ENCODE results near the gene LYL1.

The LYL1 gene

GRCh38 chr19:13134626-13135025 is 32.0 kb upstream of the LYL1 start:
- no peaks in the 10 kb centered on the region for H3K27me3 Mint-ChIP-seq
- DNase-seq, result no peak
- ATAC-seq, result no peak
- H3K4me3 Mint-ChIP-seq, result no peak overlapping the region
- H3K4me1 Mint-ChIP-seq, result peaks cover 33% of the 10 kb centered on the region
- H3K9me3 Mint-ChIP-seq, result no peaks in the 10 kb centered on the region
- H3K27ac Mint-ChIP-seq, result peak overlapping the region; percentile 61 to 77

- no peak for ATAC-seq
- DNase-seq, result no peak
- no peaks in the 10 kb centered on the region for H3K27me3 Mint-ChIP-seq
- H3K4me3 Mint-ChIP-seq, result no peak overlapping the region
- peaks cover 38% of the 10 kb centered on the region for H3K4me1 Mint-ChIP-seq
- peak overlapping the region in 1 of 2 donors; percentile 48 for H3K27ac Mint-ChIP-seq
- no peaks in the 10 kb centered on the region for H3K9me3 Mint-ChIP-seq
Observed at GRCh38 chr19:13133241-13133870, 30.7 kb upstream of the LYL1 start.

GRCh38 chr19:13132471-13133180 is 30.0 kb upstream of the LYL1 start:
- ATAC-seq, result peak; percentile 98
- Mint-ChIP-seq H3K4me1 (peaks cover 43% of the 10 kb centered on the region), H3K9me3 (no peaks in the 10 kb centered on the region), H3K4me3 (peak overlapping the region; percentile 52 to 66), H3K27me3 (no peaks in the 10 kb centered on the region), H3K27ac (peak overlapping the region; percentile 59 to 97)
- peak; percentile 28 to 68 for DNase-seq

- DNase-seq, result no peak
- Mint-ChIP-seq H3K9me3 (no peaks in the 10 kb centered on the region), H3K4me1 (peaks cover 52% of the 10 kb centered on the region), H3K4me3 (no peak overlapping the region), H3K27me3 (no peaks in the 10 kb centered on the region), H3K27ac (peak overlapping the region in 1 of 2 donors; percentile 21)
- ATAC-seq, result no peak
Observed at GRCh38 chr19:13130886-13131490, 28.3 kb upstream of the LYL1 start.

GRCh38 chr19:13129384-13129783 is 26.7 kb upstream of the LYL1 start:
- Mint-ChIP-seq H3K27me3 (no peaks in the 10 kb centered on the region), H3K4me3 (no peak overlapping the region), H3K4me1 (peaks cover 52% of the 10 kb centered on the region), H3K9me3 (no peaks in the 10 kb centered on the region), H3K27ac (no peak overlapping the region)
- no peak for DNase-seq
- no peak for ATAC-seq

GRCh38 chr19:13128583-13128982 is 25.9 kb upstream of the LYL1 start:
- no peak for ATAC-seq
- Mint-ChIP-seq H3K9me3 (no peaks in the 10 kb centered on the region), H3K27ac (no peak overlapping the region), H3K4me3 (no peak overlapping the region), H3K27me3 (no peaks in the 10 kb centered on the region), H3K4me1 (peaks cover 54% of the 10 kb centered on the region)
- no peak for DNase-seq

GRCh38 chr19:13127811-13128575 is 25.3 kb upstream of the LYL1 start:
- H3K4me3 Mint-ChIP-seq, result no peak overlapping the region
- ATAC-seq (no peak), DNase-seq (no peak)
- H3K27ac Mint-ChIP-seq, result no peak overlapping the region
- no peaks in the 10 kb centered on the region for H3K27me3 Mint-ChIP-seq
- H3K9me3 Mint-ChIP-seq, result no peaks in the 10 kb centered on the region
- peaks cover 54% of the 10 kb centered on the region for H3K4me1 Mint-ChIP-seq

- ATAC-seq, result no peak
- H3K4me1 Mint-ChIP-seq, result peaks cover 54% of the 10 kb centered on the region
- no peak overlapping the region for H3K4me3 Mint-ChIP-seq
- no peaks in the 10 kb centered on the region for H3K9me3 Mint-ChIP-seq
- DNase-seq, result no peak
- no peaks in the 10 kb centered on the region for H3K27me3 Mint-ChIP-seq
- no peak overlapping the region for H3K27ac Mint-ChIP-seq
Observed at GRCh38 chr19:13127051-13127450, 24.4 kb upstream of the LYL1 start.

- H3K9me3 Mint-ChIP-seq, result no peaks in the 10 kb centered on the region
- no peak overlapping the region for H3K4me3 Mint-ChIP-seq
- no peaks in the 10 kb centered on the region for H3K27me3 Mint-ChIP-seq
- ATAC-seq (no peak), DNase-seq (no peak)
- peak overlapping the region in 1 of 2 donors; percentile 52 for H3K27ac Mint-ChIP-seq
- H3K4me1 Mint-ChIP-seq, result peaks cover 65% of the 10 kb centered on the region
Observed at GRCh38 chr19:13122980-13123957, 20.6 kb upstream of the LYL1 start.

GRCh38 chr19:13122275-13122878 is 19.7 kb upstream of the LYL1 start:
- Mint-ChIP-seq H3K4me3 (no peak overlapping the region), H3K27ac (peak overlapping the region in 1 of 2 donors; percentile 45), H3K4me1 (peaks cover 58% of the 10 kb centered on the region), H3K27me3 (no peaks in the 10 kb centered on the region), H3K9me3 (no peaks in the 10 kb centered on the region)
- ATAC-seq (no peak), DNase-seq (no peak)

GRCh38 chr19:13121551-13122274 is 19.1 kb upstream of the LYL1 start:
- ATAC-seq (no peak), DNase-seq (no peak)
- Mint-ChIP-seq H3K27ac (peak overlapping the region in 1 of 2 donors; percentile 45), H3K4me1 (peaks cover 55% of the 10 kb centered on the region), H3K4me3 (no peak overlapping the region), H3K27me3 (no peaks in the 10 kb centered on the region), H3K9me3 (no peaks in the 10 kb centered on the region)

- Mint-ChIP-seq H3K4me1 (peaks cover 52% of the 10 kb centered on the region), H3K27ac (no peak overlapping the region), H3K9me3 (no peaks in the 10 kb centered on the region), H3K4me3 (peak overlapping the region in 1 of 2 donors; percentile 6), H3K27me3 (no peaks in the 10 kb centered on the region)
- DNase-seq, result no peak
- no peak for ATAC-seq
Observed at GRCh38 chr19:13120817-13121216, 18.2 kb upstream of the LYL1 start.

GRCh38 chr19:13120031-13120430 is 17.4 kb upstream of the LYL1 start:
- Mint-ChIP-seq H3K27me3 (no peaks in the 10 kb centered on the region), H3K4me3 (no peak overlapping the region), H3K27ac (no peak overlapping the region), H3K4me1 (peaks cover 60% of the 10 kb centered on the region), H3K9me3 (no peaks in the 10 kb centered on the region)
- ATAC-seq, result no peak
- no peak for DNase-seq

GRCh38 chr19:13119627-13120026 is 17.0 kb upstream of the LYL1 start:
- peak overlapping the region; percentile 82 to 87 for H3K4me3 Mint-ChIP-seq
- peak overlapping the region; percentile 37 to 86 for H3K27ac Mint-ChIP-seq
- ATAC-seq, result no peak
- H3K4me1 Mint-ChIP-seq, result peaks cover 62% of the 10 kb centered on the region
- no peaks in the 10 kb centered on the region for H3K9me3 Mint-ChIP-seq
- DNase-seq, result no peak
- H3K27me3 Mint-ChIP-seq, result no peaks in the 10 kb centered on the region
